Panc1 (cell line): Measurements from ENCODE around the gene RFPL1. TPM values are rescaled to one million over a fixed set of nuclear protein-coding genes. Genes with fewer than 3 reads are reported as not detected.
"Not testable (repeated sequence)": the region's sequence is repeated elsewhere in the genome, so short reads cannot be mapped to it uniquely, and the experiment has no call there.

Experiments
- ATAC-seq: fragments of 200-7000 bp; cut with Tn5 transposase; 2 replicates; pipeline ENCODE4 v1.9.1; 2020; ENCODE audit warnings: mild to moderate bottlenecking, moderate library complexity
- BruUV-seq: library from RNA; stranded (reverse); fragments of 400-500 nt; replicated peaks from 2 replicates; lab custom pipeline; 2021; lab: Mats Ljungman, UMichigan
- CTCF ChIA-PET: fragments of 300-600 bp; sonication (Branson Sonifier 250); formaldehyde crosslinking; loops from one replicate; lab custom pipeline; 2022; ENCODE audit warnings: antibody characterized with exemption; lab: Charles Lee
- POLR2A ChIA-PET: fragments of 300-600 bp; sonication (Branson Sonifier 250); formaldehyde crosslinking; loops from one replicate; lab custom pipeline; 2022; ENCODE audit warnings: antibody characterized with exemption; lab: Charles Lee
- DNase-seq: peaks from one replicate; pipeline ENCODE4 v3.0.0-alpha.2; 2010; ENCODE audit warnings: low read depth, low spot score
- H3K27ac ChIP-seq: 2 replicates; pipeline ENCODE4 v1.5.1; 2011; ENCODE audit warnings: mild to moderate bottlenecking, low read length, inconsistent platforms
- H3K27me3 ChIP-seq: fragments of 200-500 bp; sonication (Bioruptor generic); 2 replicates; pipeline ENCODE4 v1.6.0; 2014; ENCODE audit warnings: low read length, inconsistent platforms; ENCODE audit not compliant: control insufficient read depth, insufficient read depth
- H3K36me3 ChIP-seq: fragments of 200-500 bp; sonication (Bioruptor generic); 2 replicates; pipeline ENCODE4 v1.5.1; 2014; ENCODE audit warnings: inconsistent platforms, mild to moderate bottlenecking, low read length, moderate library complexity; ENCODE audit not compliant: control insufficient read depth, insufficient read depth
- H3K4me1 ChIP-seq: 2 replicates; pipeline ENCODE4 v1.5.1; 2011; ENCODE audit warnings: inconsistent platforms, mild to moderate bottlenecking, low read length, moderate library complexity; ENCODE audit not compliant: control insufficient read depth, insufficient read depth
- H3K4me3 ChIP-seq, 2 experiments: 2 replicates each; pipeline ENCODE4 v1.5.1; 2011 to 2012; ENCODE audit warnings: low read depth in 2 of 2, low read length in 2 of 2, mild to moderate bottlenecking in 2 of 2, inconsistent platforms in 1 of 2, moderate library complexity in 1 of 2
- H3K9me3 ChIP-seq: fragments of 200-500 bp; sonication (Bioruptor generic); 2 replicates; pipeline ENCODE4 v1.5.1; 2014; ENCODE audit warnings: low read depth, mild to moderate bottlenecking, inconsistent platforms, low read length, moderate library complexity; ENCODE audit not compliant: control insufficient read depth, insufficient read depth
- POLR2AphosphoS5 ChIP-seq: IDR thresholded peaks from 2 replicates; pipeline ENCODE4 v1.6.1; 2012; ENCODE audit warnings: mild to moderate bottlenecking, low read depth, low read length, moderate library complexity
- REST ChIP-seq, 2 experiments: IDR thresholded peaks; 2 replicates each; pipeline ENCODE4 v1.6.1; 2011 to 2012; ENCODE audit warnings: low read depth in 2 of 2, control low read depth in 1 of 2, low read length in 1 of 2, mild to moderate bottlenecking in 1 of 2, moderate library complexity in 1 of 2; ENCODE audit not compliant: insufficient read depth in 1 of 2
- SIN3A ChIP-seq: IDR thresholded peaks from 2 replicates; pipeline ENCODE4 v1.6.1; 2012; ENCODE audit warnings: low read depth, mild to moderate bottlenecking, low read length, moderate library complexity, borderline replicate concordance; ENCODE audit not compliant: insufficient read depth
- TCF7L2 ChIP-seq: IDR thresholded peaks from 2 replicates; pipeline ENCODE4 v1.6.1; 2011; ENCODE audit warnings: mild to moderate bottlenecking, low read depth, low read length, inconsistent platforms
- in situ Hi-C: cut with HindIII; loops from 2 replicates; pipeline ENCODE4 v1.10.0; 2016; ENCODE audit warnings: low sequenced_read_pairs, low pct_unique_long_range_greater_than_20kb
- intact Hi-C: fragments of 100-400 bp; cut with micrococcal nuclease; formaldehyde crosslinking; loops from one replicate; pipeline ENCODE4 v1.10.0; 2022; ENCODE audit not compliant: unreplicated experiment
- total RNA-seq: library from RNA; stranded (reverse); gene quantifications from one replicate; pipeline ENCODE4 v1.2.1, GENCODE V29; 2021; ENCODE audit not compliant: unreplicated experiment
- TF ChIP-seq, protein P1 (sequence below): fragments of 450-650 bp; IDR thresholded peaks from 2 replicates; pipeline ENCODE4 v1.5.1; 2017; ENCODE audit warnings: mild to moderate bottlenecking

RFPL1 gene
- total RNA-seq, 1 experiment from 2014 or later: not detected

DNA sequence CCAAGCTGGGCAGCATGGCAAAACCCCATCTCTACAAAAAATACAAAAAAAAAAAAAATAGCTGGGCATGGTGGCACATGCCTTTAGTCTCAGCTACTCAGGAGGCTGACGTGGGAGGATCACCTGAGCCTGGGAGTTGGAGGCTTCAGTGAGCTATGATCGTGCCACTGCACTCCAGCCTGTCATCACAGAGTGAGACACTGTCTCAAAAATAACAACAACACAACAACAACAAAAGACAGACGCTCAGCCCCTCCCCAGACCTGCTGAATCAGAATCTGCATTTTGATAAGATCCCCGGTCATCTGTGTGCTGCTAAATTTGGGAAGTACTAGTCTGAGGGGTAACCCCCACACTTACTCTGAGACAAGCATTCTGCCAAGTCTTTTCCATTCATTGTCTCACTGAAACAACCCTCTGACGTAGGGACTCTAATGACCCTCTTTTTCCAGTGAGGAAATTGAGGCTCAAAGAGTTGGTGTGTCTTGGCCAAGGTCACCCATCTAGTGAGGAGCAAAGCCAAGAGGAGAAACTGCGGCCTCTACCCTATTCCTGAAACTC is 49.1 kb downstream of the RFPL1 start:
- no peak for ATAC-seq
- no TSS peak for BruUV-seq
- no peaks in the 10 kb centered on the region for H3K27me3 ChIP-seq
- TF ChIP-seq SIN3A: no peak
- TF ChIP-seq, protein P1, sequence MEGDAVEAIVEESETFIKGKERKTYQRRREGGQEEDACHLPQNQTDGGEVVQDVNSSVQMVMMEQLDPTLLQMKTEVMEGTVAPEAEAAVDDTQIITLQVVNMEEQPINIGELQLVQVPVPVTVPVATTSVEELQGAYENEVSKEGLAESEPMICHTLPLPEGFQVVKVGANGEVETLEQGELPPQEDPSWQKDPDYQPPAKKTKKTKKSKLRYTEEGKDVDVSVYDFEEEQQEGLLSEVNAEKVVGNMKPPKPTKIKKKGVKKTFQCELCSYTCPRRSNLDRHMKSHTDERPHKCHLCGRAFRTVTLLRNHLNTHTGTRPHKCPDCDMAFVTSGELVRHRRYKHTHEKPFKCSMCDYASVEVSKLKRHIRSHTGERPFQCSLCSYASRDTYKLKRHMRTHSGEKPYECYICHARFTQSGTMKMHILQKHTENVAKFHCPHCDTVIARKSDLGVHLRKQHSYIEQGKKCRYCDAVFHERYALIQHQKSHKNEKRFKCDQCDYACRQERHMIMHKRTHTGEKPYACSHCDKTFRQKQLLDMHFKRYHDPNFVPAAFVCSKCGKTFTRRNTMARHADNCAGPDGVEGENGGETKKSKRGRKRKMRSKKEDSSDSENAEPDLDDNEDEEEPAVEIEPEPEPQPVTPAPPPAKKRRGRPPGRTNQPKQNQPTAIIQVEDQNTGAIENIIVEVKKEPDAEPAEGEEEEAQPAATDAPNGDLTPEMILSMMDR: no peak
- TF ChIP-seq TCF7L2: no peak
- no peaks in the 10 kb centered on the region for H3K36me3 ChIP-seq
- H3K9me3 ChIP-seq: no peaks in the 10 kb centered on the region
- H3K4me1 ChIP-seq: no peaks in the 10 kb centered on the region
- DNase-seq: no peak
- in situ Hi-C loops (no loop called here), intact Hi-C loops (no loop called here)
- H3K27ac ChIP-seq: no peak overlapping the region
- ChIA-PET POLR2A (no interaction called here), CTCF (interaction anchor here (0.5 kb wide), 1 partner anchor 28 kb away, joined by 5 read pairs; no protein-coding TSS in a partner anchor)
- H3K4me3 ChIP-seq: no peak overlapping the region

DNA sequence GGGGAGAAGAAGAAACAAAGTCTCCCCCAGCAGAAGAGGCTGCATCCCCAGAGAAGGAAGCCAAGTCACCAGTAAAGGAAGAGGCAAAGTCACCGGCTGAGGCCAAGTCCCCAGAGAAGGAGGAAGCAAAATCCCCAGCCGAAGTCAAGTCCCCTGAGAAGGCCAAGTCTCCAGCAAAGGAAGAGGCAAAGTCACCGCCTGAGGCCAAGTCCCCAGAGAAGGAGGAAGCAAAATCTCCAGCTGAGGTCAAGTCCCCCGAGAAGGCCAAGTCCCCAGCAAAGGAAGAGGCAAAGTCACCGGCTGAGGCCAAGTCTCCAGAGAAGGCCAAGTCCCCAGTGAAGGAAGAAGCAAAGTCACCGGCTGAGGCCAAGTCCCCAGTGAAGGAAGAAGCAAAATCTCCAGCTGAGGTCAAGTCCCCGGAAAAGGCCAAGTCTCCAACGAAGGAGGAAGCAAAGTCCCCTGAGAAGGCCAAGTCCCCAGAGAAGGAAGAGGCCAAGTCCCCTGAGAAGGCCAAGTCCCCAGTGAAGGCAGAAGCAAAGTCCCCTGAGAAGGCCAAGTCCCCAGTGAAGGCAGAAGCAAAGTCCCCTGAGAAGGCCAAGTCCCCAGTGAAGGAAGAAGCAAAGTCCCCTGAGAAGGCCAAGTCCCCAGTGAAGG is 50.9 kb downstream of the RFPL1 start:
- POLR2A ChIA-PET, H3K27me3 ChIP-seq, intact Hi-C loops, BruUV-seq, H3K4me3 ChIP-seq, CTCF ChIA-PET, ATAC-seq, DNase-seq, H3K27ac ChIP-seq, H3K36me3 ChIP-seq, in situ Hi-C loops, H3K4me1 ChIP-seq, H3K9me3 ChIP-seq: not testable (repeated sequence)

DNA sequence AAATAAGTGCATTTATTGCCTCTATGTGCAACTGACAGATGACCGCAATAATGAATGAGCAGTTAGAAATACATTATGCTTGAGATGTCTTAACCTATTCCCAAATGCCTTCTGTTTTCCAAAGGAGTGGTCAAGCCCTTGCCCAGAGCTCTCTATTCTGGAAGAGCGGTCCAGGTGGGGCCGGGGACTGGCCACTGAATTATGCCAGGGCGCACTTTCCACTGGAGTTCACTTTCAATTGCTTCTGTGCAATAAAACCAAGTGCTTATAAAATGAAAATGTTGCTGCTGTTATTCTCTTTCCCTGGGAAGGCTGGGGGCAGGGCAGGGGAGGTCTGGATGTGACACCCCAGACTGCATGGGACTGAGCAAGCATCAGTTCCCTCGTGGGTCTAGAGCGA is 52.6 kb downstream of the RFPL1 start:
- in situ Hi-C loops (no loop called here), intact Hi-C loops (no loop called here)
- no peaks in the 10 kb centered on the region for H3K4me1 ChIP-seq
- POLR2A ChIA-PET: no interaction called here
- no peaks in the 10 kb centered on the region for H3K9me3 ChIP-seq
- DNase-seq (no peak), ATAC-seq (no peak)
- CTCF ChIA-PET: no interaction called here
- no peak overlapping the region for H3K4me3 ChIP-seq
- no TSS peak for BruUV-seq
- H3K27ac ChIP-seq: no peak overlapping the region
- H3K36me3 ChIP-seq: no peaks in the 10 kb centered on the region
- H3K27me3 ChIP-seq: no peaks in the 10 kb centered on the region
- TF ChIP-seq TCF7L2 (no peak), SIN3A (no peak), POLR2AphosphoS5 (no peak), REST (IDR thresholded peaks at IDR 0.05; ENCODE audit: insufficient read depth in 1 of 2, low read depth in 2 of 2, low read length in 1 of 2) (no peak)
- TF ChIP-seq, protein P1: no peak
